ENCODE results near the gene LYRM1.
"Not testable (repeated sequence)": the region's sequence is repeated elsewhere in the genome, so short reads cannot be mapped to it uniquely, and the experiment has no call there.

Gene LYRM1

DNA sequence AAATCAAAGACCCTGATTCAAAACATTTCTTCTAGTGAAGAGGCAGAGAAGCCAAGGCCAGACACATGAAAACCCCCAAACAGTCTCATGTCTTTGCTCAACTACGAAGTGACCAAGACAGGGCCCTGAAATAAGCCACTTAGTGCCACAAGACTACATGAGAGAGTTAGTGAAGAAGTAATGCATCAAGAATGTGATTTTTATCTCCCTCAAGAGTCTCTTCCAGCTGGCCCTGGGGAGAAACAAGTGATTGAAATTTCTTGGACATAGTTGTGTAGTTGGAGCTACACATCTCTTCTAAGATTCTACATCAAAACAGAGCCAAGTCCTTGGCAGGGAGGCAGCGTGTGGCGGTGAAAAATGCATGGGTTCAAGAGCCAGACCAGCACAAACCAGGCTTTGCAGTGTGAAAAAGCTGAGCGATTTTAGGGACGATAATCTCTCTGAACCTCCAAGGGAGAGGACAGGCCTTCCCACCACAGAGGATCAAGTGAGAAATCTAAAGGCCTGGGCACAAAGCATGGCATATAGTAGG lies 30.6 kb downstream of the LYRM1 start:
- Histone ChIP-seq H3K4me1 (ENCODE audit: control insufficient read depth, insufficient read depth, low read length) (no peaks in the 10 kb centered on the region), H3K9me3 (ENCODE audit: control insufficient read depth, insufficient read depth, low read length) (no peaks in the 10 kb centered on the region), H3K27me3 (ENCODE audit: control insufficient read depth, insufficient read depth, low read length) (no peaks in the 10 kb centered on the region), H3K27ac (ENCODE audit: low read length) (no peak overlapping the region), H3K36me3 (ENCODE audit: control insufficient read depth, insufficient read depth, low read length) (no peaks in the 10 kb centered on the region), H3K4me3 (ENCODE audit: low read length) (no peak overlapping the region)
- no peak for DNase-seq (ENCODE audit: low read depth, low spot score)
- no CpG with 5 or more reads among the region's 5 CpGs for WGBS (ENCODE audit: insufficient coverage, insufficient read length)

DNA sequence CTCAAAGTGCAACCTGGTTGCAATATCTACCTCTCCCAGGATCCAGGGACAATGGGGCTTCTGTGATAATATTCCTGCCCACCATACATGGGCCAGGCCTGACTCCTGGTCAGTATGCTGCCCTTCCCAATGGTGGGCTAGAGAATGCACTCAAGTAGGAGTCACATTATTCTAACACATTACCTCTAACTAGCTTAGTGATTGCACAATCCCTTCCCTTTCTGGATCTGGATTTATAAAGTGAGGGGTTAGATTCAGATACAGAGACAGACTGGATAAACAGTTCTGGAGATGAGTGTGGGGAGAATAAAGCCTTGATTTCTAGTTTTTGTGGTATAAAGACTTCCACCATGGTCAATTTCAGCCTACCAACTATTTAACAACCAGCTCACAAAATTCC lies 33.0 kb downstream of the LYRM1 start:
- Histone ChIP-seq H3K9me3 (ENCODE audit: control insufficient read depth, insufficient read depth, low read length) (no peaks in the 10 kb centered on the region), H3K4me1 (ENCODE audit: control insufficient read depth, insufficient read depth, low read length) (no peaks in the 10 kb centered on the region), H3K36me3 (ENCODE audit: control insufficient read depth, insufficient read depth, low read length) (no peaks in the 10 kb centered on the region), H3K27ac (ENCODE audit: low read length) (no peak overlapping the region), H3K4me3 (ENCODE audit: low read length) (no peak overlapping the region), H3K27me3 (ENCODE audit: control insufficient read depth, insufficient read depth, low read length) (no peaks in the 10 kb centered on the region)
- DNase-seq (ENCODE audit: low read depth, low spot score), result no peak

DNA sequence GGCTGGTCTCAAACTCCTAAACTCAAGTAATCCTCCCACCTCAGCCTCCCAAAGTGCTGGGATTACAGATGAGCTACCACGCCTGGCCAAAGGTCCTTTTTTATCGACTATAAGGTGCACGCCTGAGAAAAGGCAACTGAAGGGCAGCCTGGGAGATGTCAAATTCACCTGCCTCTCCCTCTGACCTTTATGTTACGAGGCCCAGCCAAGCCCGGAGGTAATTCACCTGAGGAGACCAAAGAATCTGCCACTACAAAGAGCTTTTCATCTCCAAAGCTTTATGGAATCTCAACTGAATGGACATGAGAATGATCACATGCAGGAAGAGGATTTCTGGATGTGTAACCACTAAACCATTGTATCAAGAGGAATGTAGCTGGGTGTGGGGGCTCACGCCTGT lies 37.2 kb downstream of the LYRM1 start:
- Histone ChIP-seq H3K4me1 (ENCODE audit: control insufficient read depth, insufficient read depth, low read length) (no peaks in the 10 kb centered on the region), H3K36me3 (ENCODE audit: control insufficient read depth, insufficient read depth, low read length) (no peaks in the 10 kb centered on the region), H3K9me3 (ENCODE audit: control insufficient read depth, insufficient read depth, low read length) (no peaks in the 10 kb centered on the region), H3K27ac (ENCODE audit: low read length) (no peak overlapping the region), H3K27me3 (ENCODE audit: control insufficient read depth, insufficient read depth, low read length) (no peaks in the 10 kb centered on the region), H3K4me3 (ENCODE audit: low read length) (no peak overlapping the region)
- no peak for DNase-seq (ENCODE audit: low read depth, low spot score)
- no CpG with 5 or more reads among the region's 6 CpGs for whole genome bisulfite sequencing (ENCODE audit: insufficient coverage, insufficient read length)

DNA sequence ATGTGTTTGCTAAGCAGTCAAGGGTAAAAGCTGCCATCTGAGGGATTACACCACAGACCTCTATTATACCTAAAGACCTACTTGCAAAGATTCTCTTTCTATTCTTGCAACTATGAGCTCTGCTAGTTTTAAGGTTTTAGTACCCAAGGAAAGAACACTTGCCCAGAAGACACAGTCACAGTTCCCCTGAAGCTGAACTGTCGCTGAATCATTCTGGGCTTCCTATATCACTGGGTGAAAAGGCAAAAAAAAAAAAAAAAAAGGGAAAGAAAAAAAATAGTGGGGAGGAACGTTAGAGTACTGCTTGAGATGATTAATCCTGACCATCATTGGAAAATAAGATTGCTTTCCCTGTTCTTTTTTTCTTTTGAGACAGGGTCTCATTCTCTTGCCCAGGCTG lies 37.9 kb downstream of the LYRM1 start:
- H3K27me3 ChIP-seq (ENCODE audit: control insufficient read depth, insufficient read depth, low read length), result no peaks in the 10 kb centered on the region
- no CpG with 5 or more reads among the region's 2 CpGs for WGBS (ENCODE audit: insufficient coverage, insufficient read length)
- H3K4me3 ChIP-seq (ENCODE audit: low read length), result no peak overlapping the region
- no peak for DNase-seq (ENCODE audit: low read depth, low spot score)
- no peaks in the 10 kb centered on the region for H3K9me3 ChIP-seq (ENCODE audit: control insufficient read depth, insufficient read depth, low read length)
- no peaks in the 10 kb centered on the region for H3K36me3 ChIP-seq (ENCODE audit: control insufficient read depth, insufficient read depth, low read length)
- H3K4me1 ChIP-seq (ENCODE audit: control insufficient read depth, insufficient read depth, low read length), result no peaks in the 10 kb centered on the region
- no peak overlapping the region for H3K27ac ChIP-seq (ENCODE audit: low read length)

DNA sequence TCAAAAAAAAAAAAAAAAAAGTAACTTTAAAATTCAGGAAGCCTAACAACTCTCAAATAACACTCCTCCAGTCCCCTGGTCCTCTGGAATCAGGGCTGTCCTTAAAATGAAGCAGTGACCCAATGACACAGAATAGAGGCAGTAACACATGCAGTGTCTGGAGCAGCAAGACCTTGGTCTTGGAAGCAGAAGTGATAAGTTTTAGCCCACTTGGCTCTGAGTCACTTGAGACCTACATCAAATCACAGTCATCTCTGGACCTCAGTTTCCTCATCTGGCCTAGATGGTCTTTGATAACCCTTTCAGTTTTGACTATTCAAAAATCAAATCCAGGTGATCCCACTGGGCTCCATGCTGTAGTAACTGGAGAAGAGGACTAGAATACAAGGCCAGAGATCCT lies 39.0 kb downstream of the LYRM1 start:
- Histone ChIP-seq H3K27ac (ENCODE audit: low read length) (no peak overlapping the region), H3K4me1 (ENCODE audit: control insufficient read depth, insufficient read depth, low read length) (no peaks in the 10 kb centered on the region)
- DNase-seq (ENCODE audit: low read depth, low spot score), result no peak

DNA sequence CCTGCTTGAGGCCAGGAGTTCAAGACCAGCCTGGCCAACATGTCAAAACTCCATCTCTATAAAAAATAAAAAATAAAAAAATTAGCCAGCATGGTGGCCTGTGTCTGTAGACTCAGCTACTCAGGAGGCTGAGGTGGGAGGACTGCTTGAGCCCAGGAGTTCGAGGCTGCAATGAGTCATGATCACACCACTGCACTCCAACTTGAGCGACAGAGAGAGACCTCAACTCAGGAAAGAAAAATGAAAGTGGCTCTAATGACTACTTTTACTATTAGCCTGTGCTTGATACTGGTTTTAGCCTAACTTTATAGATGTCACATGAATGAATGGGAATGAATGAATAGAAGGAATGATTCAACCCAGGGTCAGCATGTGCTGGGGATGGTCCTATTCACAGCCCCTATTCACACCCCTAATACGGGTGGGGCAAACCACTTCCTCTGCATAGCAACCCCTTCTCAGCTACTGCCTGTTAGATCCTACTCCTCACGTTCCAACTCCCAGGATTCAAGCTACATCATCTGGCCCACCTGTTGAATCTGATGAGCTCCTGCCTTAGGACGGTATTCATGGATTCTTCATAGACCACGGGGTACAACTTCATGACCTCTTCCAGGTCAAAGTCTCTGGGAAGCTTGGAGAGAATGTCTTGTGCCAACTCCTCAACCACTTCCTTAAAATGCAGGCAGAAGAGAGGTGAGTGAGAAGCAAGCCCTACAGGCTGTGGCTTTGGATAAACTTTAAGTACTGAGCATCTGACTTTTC lies 40.5 kb downstream of the LYRM1 start:
- Histone ChIP-seq H3K36me3 (ENCODE audit: control insufficient read depth, insufficient read depth, low read length) (no peaks in the 10 kb centered on the region), H3K27me3 (ENCODE audit: control insufficient read depth, insufficient read depth, low read length) (no peaks in the 10 kb centered on the region), H3K27ac (ENCODE audit: low read length) (no peak overlapping the region), H3K9me3 (ENCODE audit: control insufficient read depth, insufficient read depth, low read length) (no peaks in the 10 kb centered on the region), H3K4me3 (ENCODE audit: low read length) (no peak overlapping the region), H3K4me1 (ENCODE audit: control insufficient read depth, insufficient read depth, low read length) (no peaks in the 10 kb centered on the region)
- no peak for DNase-seq (ENCODE audit: low read depth, low spot score)
- WGBS (ENCODE audit: insufficient coverage, insufficient read length), result no CpG with 5 or more reads among the region's 6 CpGs

More for the DNA sequence above, 39.0 kb downstream of the LYRM1 start:
- no peak overlapping the region for H3K4me3 ChIP-seq (ENCODE audit: low read length)
- H3K36me3 ChIP-seq (ENCODE audit: control insufficient read depth, insufficient read depth, low read length), result no peaks in the 10 kb centered on the region
- no peaks in the 10 kb centered on the region for H3K9me3 ChIP-seq (ENCODE audit: control insufficient read depth, insufficient read depth, low read length)
- no peaks in the 10 kb centered on the region for H3K27me3 ChIP-seq (ENCODE audit: control insufficient read depth, insufficient read depth, low read length)

DNA sequence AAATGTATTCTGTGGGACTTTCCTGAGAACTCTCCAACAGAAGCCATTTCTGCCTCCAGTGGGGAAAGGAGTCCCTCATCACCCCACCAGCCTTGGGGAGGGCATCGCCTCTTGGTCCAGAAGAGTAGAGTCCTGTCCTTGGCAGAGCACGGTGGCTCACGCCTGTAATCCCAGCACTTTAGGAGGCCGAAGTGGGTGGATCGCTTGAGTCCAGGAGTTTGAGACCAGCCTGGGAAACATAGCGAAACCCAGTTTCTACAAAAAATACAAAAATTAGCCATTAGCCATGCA lies 41.0 kb downstream of the LYRM1 start:
- Histone ChIP-seq H3K4me3 (ENCODE audit: low read length) (no peak overlapping the region), H3K27me3 (ENCODE audit: control insufficient read depth, insufficient read depth, low read length) (no peaks in the 10 kb centered on the region), H3K36me3 (ENCODE audit: control insufficient read depth, insufficient read depth, low read length) (no peaks in the 10 kb centered on the region), H3K27ac (ENCODE audit: low read length) (no peak overlapping the region), H3K9me3 (ENCODE audit: control insufficient read depth, insufficient read depth, low read length) (no peaks in the 10 kb centered on the region), H3K4me1 (ENCODE audit: control insufficient read depth, insufficient read depth, low read length) (no peaks in the 10 kb centered on the region)
- no CpG with 5 or more reads among the region's 6 CpGs for WGBS (ENCODE audit: insufficient coverage, insufficient read length)
- DNase-seq (ENCODE audit: low read depth, low spot score), result no peak

DNA sequence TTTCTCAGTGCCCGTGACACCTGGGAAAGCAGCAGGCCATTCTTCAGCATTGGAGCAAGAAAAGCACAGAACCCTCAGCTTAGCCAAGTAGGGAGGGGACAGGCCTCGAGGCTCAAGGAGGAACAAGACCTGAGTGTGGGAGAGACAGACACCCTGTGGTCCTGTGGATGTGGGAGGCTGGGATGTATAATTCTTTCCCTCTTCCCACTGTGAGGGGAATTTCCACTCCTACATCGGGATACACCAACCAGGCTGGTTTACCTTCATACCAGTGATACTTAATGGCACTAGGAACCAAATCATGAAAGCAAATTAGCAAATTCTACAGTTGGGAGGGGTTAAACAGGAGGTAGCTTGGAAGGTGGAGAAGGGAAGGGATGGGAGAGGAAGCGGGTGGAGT lies 41.7 kb downstream of the LYRM1 start:
- no peak overlapping the region for H3K4me3 ChIP-seq (ENCODE audit: low read length)
- no peak overlapping the region for H3K27ac ChIP-seq (ENCODE audit: low read length)
- no peak for DNase-seq (ENCODE audit: low read depth, low spot score)
- H3K36me3 ChIP-seq (ENCODE audit: control insufficient read depth, insufficient read depth, low read length), result no peaks in the 10 kb centered on the region
- no peaks in the 10 kb centered on the region for H3K4me1 ChIP-seq (ENCODE audit: control insufficient read depth, insufficient read depth, low read length)
- WGBS (ENCODE audit: insufficient coverage, insufficient read length), result no CpG with 5 or more reads among the region's 4 CpGs
- no peaks in the 10 kb centered on the region for H3K27me3 ChIP-seq (ENCODE audit: control insufficient read depth, insufficient read depth, low read length)
- no peaks in the 10 kb centered on the region for H3K9me3 ChIP-seq (ENCODE audit: control insufficient read depth, insufficient read depth, low read length)

DNA sequence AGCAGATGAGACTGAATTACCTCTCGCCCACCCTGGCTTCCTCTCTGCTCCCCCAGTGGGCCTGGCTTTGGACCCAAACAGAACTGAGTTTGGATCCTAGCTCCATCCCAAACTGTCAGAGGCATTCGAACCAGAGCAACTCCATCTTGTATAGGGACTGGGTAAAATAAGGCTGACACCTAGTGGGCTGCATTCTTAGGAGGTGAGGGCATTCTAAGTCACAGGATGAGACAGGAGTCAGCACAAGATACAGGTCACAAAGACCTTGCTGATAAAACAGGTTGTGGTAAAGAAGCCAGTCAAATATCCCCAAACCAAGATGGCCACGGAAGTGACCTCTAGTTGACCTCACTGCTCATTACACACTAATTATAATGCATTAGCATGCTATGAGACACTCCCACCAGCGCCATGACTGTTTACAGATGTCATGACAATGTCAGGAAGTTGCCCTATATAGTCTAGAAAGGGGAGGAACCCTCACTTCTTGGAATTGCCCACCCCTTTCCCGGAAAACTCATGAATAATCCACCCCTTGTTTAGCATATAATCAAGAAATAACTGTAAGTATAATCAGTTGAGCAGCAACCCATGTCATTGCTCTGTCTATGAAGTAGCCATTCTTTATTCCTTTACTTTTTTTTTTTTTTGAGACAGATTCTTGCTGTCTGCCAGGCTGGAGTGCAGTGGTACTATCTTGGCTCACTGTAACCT lies 44.4 kb downstream of the LYRM1 start:
- no CpG with 5 or more reads among the region's 5 CpGs for WGBS (ENCODE audit: insufficient coverage, insufficient read length)
- Histone ChIP-seq H3K36me3 (ENCODE audit: control insufficient read depth, insufficient read depth, low read length) (no peaks in the 10 kb centered on the region), H3K4me1 (ENCODE audit: control insufficient read depth, insufficient read depth, low read length) (no peaks in the 10 kb centered on the region), H3K27me3 (ENCODE audit: control insufficient read depth, insufficient read depth, low read length) (no peaks in the 10 kb centered on the region), H3K27ac (ENCODE audit: low read length) (no peak overlapping the region), H3K9me3 (ENCODE audit: control insufficient read depth, insufficient read depth, low read length) (no peaks in the 10 kb centered on the region), H3K4me3 (ENCODE audit: low read length) (no peak overlapping the region)
- no peak for DNase-seq (ENCODE audit: low read depth, low spot score)

DNA sequence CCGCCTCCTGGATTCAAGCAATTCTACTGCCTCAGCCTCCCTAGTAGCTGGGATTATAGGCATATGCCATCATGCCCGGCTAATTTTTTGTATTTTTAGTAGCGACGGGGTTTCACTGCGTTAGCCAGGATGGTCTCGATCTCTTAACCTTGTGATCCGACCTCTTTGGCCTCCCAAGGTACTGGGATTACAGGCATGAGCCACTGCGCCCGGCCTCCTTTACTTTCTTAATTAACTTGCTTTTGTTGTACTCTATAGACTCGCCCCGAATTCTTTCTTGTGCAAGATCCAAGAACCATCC lies 45.0 kb downstream of the LYRM1 start:
- not testable (repeated sequence) for H3K27me3 ChIP-seq (ENCODE audit: control insufficient read depth, insufficient read depth, low read length); H3K4me3 ChIP-seq (ENCODE audit: low read length); H3K4me1 ChIP-seq (ENCODE audit: control insufficient read depth, insufficient read depth, low read length); H3K9me3 ChIP-seq (ENCODE audit: control insufficient read depth, insufficient read depth, low read length); H3K27ac ChIP-seq (ENCODE audit: low read length); H3K36me3 ChIP-seq (ENCODE audit: control insufficient read depth, insufficient read depth, low read length); DNase-seq (ENCODE audit: low read depth, low spot score)
- WGBS (ENCODE audit: insufficient coverage, insufficient read length), result no CpG with 5 or more reads among the region's 11 CpGs

DNA sequence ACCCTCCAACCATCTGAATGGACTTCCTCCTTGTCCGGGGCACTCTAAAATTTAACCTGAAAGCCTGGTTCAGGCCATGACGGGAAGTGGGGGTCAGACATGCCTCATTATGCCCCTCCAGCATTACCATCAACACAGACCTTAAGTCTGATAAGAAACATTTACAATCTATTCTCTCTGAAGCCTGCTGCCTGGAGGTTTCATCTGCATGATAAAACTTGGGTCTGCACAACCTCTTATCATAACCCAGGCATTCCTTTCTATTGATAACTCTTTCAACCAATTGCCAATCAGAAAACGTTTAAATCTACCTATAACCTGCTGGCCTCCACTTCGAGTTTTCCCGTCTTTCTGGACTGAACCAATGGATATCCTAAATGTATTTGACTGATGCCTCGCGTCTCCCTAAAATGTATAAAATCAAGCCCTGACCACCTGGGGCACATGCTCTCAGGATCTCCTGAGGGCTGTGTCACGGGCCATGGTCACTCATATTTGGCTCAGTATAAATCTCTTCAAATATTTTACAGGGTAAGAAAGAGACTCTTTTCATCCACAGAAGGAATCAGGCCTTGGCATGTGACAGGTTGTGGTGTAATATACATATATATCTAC lies 45.6 kb downstream of the LYRM1 start:
- Histone ChIP-seq H3K4me3 (ENCODE audit: low read length) (no peak overlapping the region), H3K27ac (ENCODE audit: low read length) (no peak overlapping the region), H3K4me1 (ENCODE audit: control insufficient read depth, insufficient read depth, low read length) (no peaks in the 10 kb centered on the region), H3K27me3 (ENCODE audit: control insufficient read depth, insufficient read depth, low read length) (no peaks in the 10 kb centered on the region), H3K9me3 (ENCODE audit: control insufficient read depth, insufficient read depth, low read length) (no peaks in the 10 kb centered on the region), H3K36me3 (ENCODE audit: control insufficient read depth, insufficient read depth, low read length) (no peaks in the 10 kb centered on the region)
- DNase-seq (ENCODE audit: low read depth, low spot score), result no peak
- no CpG with 5 or more reads among the region's 8 CpGs for WGBS (ENCODE audit: insufficient coverage, insufficient read length)

Data from iPS DF 6.9 (cell line).